Mucosa of gallbladder (tissue), 1 donor: Measurements from ENCODE around the gene OR2S2. TPM values are rescaled to one million over a fixed set of nuclear protein-coding genes. Genes with fewer than 3 reads are reported as not detected.
A peak's percentile ranks its signal among the peaks of the same experiment; 100 is the strongest.
"Not testable (repeated sequence)": the region's sequence is repeated elsewhere in the genome, so short reads cannot be mapped to it uniquely, and the experiment has no call there.

Experiments used
- DNase-seq: peaks from one replicate; pipeline ENCODE4 v3.0.0-alpha.2; 2020; ENCODE audit warnings: low spot score
- total RNA-seq: library from RNA; stranded (reverse); gene quantifications from one replicate; pipeline ENCODE4 v1.2.1, GENCODE V29; 2021
- donor health status: DM: no; HTN: no; CAD: no.

Gene OR2S2
- total RNA-seq, 1 donor from 2014 or later = not detected

DNA sequence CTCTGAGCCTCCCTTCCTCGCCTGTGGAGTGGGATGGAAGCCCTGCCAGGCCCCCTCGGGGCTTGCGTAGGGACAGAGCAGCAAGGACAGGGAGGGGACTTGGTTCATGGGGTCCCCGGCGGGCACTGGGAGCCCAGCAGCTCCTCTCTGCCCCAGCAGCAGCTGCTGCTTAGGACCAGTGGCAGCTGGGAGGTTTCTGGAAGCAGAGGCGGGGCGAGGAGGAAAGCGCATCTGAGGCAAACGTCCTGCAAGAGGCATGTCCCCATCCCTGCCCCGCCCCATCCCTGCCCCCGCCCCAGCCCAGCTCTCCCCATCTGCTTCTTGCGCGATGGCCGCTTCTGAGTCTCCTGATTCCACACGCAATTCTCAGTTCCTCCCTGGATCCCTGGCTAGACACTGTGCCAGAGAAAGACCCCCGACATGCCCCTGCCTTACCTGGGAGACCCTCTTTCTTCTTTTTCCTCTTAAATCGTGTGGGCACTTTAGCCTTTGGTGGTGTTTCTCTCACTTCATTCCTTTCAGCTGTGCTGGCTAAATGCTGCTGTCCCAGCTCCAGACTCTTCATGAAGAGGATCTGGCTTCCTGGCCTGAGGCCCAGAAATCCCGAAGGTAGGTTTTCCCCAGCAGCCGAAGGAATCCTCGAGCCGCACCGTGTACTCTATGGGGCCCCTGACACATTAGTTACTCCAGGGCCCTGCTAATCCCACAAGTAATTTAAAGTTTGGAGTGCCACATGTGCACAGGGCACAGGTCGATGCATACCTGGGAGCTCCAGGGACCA, 4.4 kb upstream of the OR2S2 start:
- no peak for DNase-seq

DNA sequence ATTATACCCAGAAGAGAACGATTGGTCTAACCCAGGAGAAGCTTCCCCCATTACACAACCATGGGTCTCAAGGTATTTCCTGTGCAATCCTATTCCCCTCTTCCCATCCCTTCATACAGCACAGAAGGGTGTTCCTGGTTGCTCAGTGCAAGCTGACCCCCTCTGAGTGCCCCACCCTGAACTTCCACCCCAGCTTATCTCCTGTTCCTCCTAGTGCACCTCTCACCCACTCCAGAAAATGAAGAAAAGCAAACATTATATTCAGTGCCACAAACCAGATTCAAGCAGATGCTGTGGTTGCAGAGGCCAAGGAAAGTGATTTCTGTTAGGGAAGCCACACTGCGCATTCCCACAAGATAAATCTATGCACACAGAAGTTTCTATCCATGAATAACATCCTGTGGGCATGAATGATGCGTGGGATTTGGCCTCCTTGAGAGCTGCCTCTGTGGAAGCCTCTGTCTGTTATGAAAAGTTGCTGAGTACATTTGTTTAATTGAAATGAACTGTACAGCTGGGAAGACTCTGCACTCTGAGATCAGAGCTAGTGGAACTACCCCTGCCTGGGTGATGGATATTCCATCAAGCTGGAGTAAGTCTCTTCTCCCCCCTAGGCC, 2.2 kb upstream of the OR2S2 start:
- no peak for DNase-seq

DNA sequence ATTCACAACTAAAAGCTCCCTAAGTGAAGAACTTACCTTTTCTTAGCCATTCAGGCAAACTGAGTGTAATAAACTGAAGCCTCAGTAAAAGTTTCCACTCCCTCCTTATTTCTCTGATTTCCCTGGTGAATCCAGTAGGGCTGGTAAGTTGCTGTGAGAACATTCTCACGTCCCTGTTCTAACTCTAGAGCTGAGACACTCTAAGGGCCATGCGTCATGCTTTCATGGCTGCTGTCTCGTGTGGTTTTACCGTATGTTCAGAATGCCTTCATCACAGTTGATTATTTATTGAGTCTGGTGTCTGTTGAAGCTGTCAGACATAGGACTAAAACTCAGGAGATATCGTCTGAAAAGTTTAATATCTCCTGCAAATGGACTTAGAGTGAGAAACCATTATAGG, 1.3 kb downstream of the OR2S2 start:
- no peak for DNase-seq

DNA sequence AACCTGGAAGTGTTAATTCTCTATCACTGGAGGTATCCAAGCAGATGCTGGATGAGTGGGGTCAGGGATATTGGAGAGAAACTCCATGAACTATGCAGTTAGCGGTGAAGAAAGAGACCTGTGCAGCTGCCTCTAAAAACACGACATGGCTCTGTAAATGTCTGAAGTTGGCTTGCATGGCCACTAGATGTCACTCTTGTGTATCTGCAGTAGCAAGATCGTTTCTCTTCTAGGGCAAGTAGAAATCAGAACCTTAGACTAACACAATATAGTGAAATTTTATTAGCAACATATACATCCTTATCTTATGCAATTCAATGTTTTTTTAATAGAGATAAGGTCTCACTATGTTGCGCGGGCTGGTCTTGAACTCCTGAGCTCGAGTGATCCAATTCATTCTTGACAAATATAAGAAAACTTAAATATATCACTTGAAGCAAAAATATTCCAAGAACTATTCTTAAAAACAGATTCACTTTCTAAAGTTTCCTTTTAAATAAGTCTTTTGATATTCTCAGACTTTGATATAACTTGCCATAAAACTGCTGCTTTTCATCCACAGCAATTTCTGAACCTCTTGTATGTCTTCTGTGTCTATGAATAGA, 2.9 kb downstream of the OR2S2 start:
- DNase-seq = peak; percentile 64

DNA sequence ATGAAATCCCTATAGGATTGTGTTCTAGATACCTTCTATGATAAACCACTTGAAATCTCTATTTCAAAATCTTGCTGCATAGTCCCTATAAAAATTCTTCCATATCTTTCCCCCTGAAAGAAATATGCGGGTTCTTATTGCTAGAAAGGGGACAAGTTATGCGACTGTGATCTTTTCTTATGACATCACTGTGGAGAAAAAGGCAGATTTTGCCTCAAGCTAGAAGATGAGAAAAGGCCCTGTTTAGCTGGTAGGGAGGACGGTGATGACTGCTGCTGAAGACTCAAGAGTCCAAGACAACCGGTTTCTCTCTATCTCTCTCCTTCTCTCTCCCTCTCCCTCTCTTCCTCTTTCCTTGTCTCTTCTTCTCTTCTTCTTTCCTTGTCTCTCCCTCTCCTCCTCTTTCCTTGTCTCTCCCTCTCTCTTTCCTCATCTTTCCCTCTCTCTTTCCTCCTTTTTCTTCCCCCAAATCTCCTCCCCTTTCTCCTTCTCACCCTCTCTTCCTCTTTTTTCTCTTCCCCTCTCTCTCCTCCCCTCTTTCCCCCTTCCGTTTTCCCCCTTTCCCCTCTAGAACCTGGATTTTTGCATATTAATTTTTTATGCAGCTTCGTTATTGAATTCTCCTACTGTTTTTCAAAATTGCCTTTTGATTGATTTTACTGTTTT, 5.3 kb downstream of the OR2S2 start:
- DNase-seq = no peak

DNA sequence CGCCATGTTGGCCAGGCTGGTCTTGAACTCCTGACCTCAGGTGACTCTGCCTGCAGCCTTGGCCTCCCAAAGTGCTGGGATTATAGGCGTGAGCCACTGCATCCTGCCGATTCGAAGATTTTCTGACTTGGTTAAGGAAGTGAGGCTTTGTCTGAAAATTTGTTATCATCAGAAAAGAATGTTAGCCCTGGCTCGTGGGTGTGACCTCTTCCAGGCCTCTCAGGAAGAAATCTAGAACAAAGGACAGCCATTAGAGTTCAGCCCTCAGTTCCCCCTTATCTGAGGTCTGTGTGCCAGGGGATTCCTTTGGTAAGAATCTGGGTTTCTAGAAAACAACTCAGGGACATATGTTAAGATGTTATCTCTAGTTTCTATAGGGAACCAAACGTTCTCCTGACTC, 6.2 kb downstream of the OR2S2 start:
- no peak for DNase-seq

DNA sequence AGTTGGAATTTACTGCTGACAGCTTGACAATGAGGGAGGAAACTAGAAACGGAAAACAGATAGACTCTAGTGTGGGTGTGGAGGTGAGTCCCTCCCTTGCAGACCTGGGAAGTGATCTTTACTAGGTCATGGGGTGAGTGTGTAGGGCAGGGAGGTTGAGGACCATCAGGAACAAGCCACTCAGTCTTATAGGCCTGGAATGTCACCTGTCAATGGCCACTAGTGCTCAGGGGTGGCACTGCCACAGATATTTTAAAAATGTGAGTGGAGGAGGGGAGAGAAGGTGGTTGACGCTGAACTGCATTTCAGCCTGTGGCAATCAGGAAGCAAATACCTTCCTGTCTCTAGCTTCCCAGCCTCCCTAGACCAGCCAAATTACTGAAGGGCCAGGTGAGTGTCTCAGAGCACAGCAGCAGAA, 9.0 kb downstream of the OR2S2 start:
- no peak for DNase-seq

DNA sequence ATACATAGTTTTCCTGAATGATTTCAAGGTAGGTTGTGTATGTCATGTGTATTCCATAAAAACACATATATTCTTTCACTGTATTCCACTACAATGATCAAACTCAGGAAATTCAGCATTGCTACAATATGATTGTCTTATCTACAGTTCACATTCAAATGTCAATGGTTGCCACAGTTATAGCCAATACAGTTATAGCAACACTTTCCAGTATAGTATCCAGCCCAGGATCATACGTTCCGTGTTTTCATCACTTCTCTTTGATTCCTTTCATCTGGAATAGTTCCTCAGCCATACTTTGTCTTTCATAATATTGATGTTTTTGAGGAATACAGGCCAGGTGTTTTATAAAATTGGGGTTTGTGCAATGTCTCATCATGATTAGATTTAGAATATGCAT, 9.5 kb downstream of the OR2S2 start:
- no peak for DNase-seq

DNA sequence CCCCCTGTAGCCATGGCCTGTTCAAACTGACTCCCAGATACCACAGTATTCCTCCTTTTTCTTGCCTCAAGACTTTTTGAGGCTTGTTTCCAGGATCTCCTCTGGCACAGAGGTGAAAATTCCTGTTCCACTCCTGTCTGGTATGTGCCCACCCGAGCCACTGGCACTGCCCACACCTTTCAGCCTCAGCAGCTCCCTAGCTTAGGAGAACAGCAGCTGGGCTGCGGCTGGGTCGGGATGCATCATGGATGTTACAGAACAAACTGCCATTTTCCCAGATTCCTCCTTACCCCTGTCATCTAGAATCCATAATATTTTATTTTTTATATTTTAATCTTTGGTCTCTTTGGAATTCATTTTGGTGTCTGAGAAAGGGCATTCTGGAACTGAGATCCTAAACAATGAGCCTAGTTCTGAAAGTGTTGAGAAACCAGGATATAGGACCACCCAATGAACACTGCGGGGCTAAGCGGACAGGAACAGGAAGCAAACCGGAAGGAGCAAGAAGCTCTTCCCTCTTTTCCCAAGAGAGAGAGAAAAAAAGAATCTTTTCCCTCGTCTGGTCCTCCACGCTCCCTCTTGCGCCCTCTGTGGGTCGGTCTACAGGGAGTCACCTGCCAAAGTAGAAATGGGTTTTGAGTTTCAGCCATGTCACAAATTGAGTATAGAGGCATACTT, 12.5 kb downstream of the OR2S2 start:
- peak; percentile 67 for DNase-seq

DNA sequence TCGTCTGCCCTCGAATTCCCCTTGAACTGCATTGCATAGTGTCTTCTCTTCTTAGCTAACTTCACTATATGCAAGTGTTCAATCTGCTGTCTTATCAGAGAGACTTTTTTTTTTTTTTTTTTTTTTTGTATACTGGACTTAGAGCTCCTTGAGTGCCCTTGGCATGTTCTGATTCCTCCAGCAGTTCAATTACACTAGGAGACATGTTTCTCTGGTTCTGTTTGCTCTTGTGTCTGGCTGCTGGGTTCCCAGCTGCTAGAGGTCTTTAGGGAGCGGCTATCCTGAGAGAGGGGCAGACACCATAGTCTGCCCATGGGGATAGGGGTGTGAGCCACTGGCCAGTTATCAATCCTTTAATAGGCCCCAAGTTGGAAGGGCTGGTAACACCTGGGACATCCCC, 13.1 kb downstream of the OR2S2 start:
- DNase-seq = no peak

DNA sequence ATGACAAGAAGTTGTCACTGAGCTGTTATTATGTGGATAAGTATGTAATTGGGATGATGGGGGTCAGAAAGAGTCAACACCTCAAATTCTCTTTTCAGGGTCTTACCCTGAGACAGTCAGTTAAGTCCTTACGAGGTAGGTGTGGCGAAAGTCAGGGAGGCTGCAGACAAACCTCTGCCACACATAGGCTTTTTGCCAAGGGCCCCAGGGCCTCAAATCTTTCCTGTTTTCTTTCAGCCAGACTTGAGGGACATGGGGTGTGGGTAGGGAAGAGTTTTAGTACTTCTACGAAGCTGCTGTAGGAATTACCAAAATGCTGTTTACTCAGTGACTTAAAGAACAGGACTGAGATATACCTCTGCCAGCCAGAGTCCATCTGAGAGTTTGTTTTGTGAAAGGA, 13.8 kb downstream of the OR2S2 start:
- no peak for DNase-seq

DNA sequence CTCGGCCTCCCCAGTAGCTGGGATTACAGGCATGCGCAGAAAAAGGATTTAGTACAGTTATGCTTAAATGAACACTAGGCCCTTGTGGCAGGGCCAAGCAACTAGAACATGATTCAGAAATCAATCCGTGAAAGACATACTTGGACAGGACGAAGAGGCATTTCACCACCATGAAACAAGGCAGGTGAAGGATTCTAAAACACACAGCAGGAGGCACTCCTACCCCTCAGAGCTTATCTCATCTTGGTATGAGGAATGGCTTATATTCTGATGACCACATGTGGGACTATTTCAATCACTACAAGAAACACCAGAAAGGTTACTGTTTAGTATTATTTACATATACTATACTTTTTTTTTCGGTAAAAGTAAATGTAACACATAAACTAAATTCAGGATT, 15.7 kb downstream of the OR2S2 start:
- DNase-seq = no peak

DNA sequence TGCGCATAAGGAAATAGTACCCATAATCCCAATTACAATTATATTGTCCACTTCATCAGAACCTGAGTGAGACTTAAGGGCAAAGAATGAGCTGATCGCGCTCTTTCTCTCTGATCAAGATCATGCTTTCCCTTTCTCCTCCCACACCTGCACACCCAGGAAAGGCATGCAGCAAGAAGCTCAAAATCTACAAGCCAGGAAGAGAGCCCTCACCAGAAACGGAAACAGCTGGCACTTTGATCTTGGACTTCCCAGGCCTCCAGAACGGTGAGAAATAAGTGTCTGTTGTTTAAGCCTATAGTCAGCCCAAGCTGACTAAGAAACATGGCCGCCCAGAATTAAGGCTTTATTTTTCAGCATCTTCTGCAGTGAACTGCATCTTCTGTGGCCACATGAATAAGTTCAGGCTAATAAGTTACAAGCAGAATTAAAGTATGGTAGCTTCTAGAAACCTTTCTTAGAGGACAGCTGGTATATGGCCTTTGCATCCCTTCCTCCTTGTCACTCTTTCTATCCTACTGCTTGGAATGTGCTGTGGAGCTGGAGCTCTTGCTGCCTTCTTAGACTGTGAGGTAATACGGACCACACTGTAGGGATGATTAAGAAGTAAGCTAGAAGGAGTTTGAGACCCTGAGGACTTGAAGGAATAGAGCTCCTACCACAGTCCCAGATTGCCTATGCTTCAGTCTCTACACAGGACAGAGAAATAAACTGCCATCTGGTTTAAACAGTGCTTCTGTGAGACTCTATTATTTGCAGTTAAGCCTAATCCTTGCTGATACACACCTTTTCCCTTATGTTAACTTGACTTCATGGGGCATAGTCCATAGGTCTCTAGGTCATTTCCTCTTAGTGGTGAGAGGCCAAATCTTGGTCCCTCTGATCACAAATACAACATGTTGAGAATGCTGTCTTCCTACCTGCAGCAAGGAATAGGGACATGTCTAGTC, 17.2 kb downstream of the OR2S2 start:
- no peak for DNase-seq

DNA sequence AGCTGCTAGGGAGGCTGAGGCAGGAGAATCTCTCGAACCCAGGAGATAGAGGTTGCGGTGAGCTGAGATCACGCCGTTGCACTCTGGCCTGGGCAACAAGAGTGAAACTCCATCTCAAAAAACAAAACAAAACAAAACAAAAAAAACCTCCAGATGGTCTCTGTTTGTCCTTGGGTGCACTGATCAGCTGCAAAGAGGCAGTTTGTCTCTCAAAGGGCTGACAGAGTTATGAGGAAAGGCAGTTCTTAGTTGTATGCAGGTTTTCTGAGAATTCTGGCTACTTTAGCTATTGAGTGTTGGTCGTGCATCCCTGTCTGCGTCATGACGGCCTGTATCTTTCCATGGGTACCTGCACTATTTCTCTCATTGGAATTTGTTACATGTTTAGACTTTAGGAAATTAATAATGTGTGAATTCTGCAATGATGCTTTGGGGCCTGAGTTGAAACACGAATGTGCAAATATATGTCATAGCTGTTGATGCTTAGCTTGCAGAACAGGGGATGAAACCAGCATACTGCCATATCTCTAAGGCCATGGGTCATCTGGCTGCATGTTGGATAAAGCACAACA, 18.2 kb downstream of the OR2S2 start:
- no peak for DNase-seq

DNA sequence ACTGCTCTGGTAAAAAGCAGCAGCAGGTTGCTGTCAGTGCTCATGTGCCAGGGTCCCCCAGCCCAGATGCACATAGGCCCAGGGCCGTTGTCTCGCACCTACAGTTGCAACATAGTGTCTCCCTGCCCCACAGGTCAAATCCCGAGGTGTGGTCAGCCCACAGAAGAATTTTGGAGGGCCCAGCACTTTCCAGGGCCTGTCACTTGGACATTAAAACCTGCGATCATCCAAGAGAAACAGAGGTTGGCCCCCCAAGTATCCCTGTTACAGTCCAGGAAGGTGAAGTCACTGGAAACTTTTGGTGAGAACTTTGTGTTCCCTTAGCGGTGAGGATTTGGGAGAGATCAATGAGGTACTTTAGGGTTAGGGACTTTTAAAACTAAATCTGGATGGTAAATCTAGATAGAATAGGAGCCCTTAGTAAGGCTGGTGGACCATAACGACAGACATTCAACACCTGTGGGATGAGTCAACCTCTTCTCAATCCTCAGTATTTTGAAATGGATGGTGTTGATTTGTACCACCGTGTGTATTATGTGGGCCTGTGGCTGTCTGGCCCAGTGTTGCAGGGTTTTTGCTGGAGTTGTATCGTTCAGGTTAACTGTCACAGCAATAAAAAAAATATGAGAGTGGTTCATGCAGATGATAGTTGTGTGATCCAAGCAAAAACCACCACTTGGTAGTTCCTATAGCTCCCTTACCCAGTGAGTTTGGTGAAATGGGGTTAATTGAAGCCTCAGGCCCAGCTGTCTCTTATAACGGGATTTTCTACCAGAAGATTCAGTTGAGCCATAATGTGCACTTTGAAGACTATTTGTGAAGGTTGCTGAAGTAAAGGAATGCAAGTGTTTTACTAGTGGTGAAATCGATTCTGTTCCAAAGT, 19.2 kb downstream of the OR2S2 start:
- DNase-seq = no peak

DNA sequence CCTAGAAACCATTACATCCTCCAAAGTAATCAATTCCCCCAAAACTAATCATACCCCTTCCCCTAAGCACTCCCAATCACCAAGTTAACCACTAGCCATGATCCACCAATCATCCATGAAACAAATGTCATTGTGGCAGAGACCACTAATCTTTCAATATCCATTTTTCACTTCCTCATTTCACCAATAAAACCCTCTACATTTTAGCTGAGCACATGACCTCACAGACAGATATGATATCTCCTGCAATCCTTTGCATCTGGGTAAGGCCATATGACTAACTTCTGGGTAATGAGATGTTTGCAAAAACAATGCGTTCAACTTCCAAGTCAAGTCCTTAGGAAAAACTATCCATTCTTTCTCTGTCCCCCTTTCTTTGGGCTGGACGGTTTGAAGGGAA, 20.7 kb downstream of the OR2S2 start:
- no peak for DNase-seq

DNA sequence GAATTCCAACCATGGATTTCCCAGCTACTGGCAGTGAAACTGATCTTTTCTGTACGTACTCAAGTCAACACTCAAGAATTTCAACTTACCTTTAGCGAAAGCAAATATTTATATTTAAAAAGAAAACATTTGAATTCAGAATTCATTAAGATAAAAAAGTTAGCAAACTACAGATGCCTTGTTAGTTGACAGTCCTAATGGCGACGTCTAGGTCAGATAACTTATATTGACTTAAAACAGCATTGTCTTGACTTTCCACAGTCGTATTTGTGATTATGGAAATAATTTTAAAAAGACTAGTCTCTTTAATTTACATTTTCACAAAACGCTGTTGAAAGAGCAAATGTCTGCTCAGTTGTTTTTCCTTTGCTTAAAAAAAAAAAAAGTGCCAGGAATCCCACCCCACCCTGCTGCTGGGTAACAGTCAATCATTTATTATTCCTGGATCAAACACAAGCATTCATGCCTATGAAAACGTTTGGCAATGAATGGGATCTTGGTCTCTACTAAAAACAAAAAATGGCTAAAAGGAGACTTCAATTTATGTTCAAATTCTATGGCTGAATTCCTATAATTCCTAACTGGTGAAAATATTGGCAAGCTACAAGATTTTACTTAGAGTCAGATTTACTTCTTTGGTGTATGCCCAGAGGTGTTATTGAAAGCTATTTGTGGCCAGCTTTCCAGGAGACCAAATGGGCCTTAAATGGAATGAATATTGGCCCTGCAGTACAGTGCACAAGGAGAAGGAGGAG, 22.0 kb downstream of the OR2S2 start:
- no peak for DNase-seq

DNA sequence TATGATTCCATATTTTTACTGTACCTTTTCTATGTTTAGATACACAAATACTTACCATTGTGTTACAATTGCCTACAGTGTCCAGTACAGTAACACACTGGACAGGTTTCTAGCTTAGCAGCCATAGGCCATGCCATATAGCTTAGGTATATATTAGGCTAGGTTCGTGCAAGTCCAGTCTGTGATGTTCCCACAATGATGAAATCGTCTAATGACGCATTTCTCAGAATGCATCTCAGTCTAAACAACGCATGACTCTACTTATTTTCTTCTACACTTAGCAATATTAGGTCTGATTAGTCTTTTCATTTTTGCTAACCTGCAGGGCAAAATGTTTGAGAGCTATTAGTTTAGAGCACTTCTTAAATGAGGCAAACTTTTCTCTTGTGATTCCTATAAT, 22.7 kb downstream of the OR2S2 start:
- no peak for DNase-seq

DNA sequence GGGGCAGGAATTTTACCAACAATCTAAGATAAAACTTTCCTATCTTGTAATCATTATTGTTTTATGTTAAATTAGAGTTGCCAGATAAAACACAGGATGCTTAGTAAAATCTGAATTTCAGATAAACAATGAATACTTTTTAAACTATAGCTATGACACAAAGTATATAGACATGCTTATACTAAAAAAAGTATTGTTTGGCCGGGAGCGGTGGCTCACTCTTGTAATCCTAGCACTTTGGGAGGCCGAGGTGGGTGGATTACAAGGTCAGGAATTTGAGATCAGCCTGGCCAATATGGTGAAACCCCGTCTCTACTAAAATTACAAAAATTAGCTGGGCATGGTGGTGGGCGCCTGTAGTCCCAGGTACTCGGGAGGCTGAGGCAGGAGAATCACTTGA, 23.9 kb downstream of the OR2S2 start:
- DNase-seq = not testable (repeated sequence)
